Measurements from ENCODE around the gene ZFAND2A.

GRCh38 chr7:1106063-1106792, 53.8 kb downstream of the ZFAND2A start:
- TF ChIP-seq CREB5 (CRISPR knock-in tag; IDR thresholded peaks at IDR 0.05; ENCODE audit: low read depth) (no peak), PATZ1 (CRISPR knock-in tag; IDR thresholded peaks at IDR 0.05; ENCODE audit: borderline replicate concordance) (no peak)
